ENCODE results near the gene CSTF1. TPM values are rescaled to one million over a fixed set of nuclear protein-coding genes. Genes with fewer than 3 reads are reported as not detected.

CSTF1 gene
- 10 to 100 TPM; 17.6 to 25.9 (median 22.7) TPM for total RNA-seq

GRCh38 chr20:56392132-56392880, at the start of gene CSTF1, which contains the start of gene AURKA:
TSS of gene CSTF1 (plus strand) at chr20:56392645. CDS start at chr20:56395553, 2,908 bp downstream.
TSS of gene AURKA (minus strand) at chr20:56392215. CDS start at chr20:56388197, 4,018 bp downstream.
- DNase-seq (ENCODE audit: low spot score in 2 of 2): peak; percentile 97
- H3K36me3 ChIP-seq: peaks cover 0 to 23% (median 15%) of the 10 kb centered on the region in 3 donors
- H3K27me3 ChIP-seq: no peaks in the 10 kb centered on the region
- H3K4me3 ChIP-seq: peak within 1 kb of the TSS; percentile 64 to 73 (median 68)
- H3K9me3 ChIP-seq: no peaks in the 10 kb centered on the region
- WGBS, 2 donors: 0 to 1% methylated on average over 46 to 53 of the region's 53 CpGs
- TF ChIP-seq EP300 (IDR thresholded peaks at IDR 0.05) (peak; percentile 97), CTCF (IDR thresholded peaks at IDR 0.05) (peak in 1 of 5 experiments; percentile 27), POLR2A (IDR thresholded peaks at IDR 0.05) (peak in 1 of 2 donors; percentile 52)
- H3K4me1 ChIP-seq: peaks cover 0 to 31% (median 20%) of the 10 kb centered on the region in 4 donors
- H3K27ac ChIP-seq: peak within 1 kb of the TSS; percentile 49 to 90 (median 81)

- WGBS, 2 donors: 74 to 86% methylated on average over 3 of the region's 3 CpGs
- no peak for DNase-seq (ENCODE audit: low spot score in 2 of 2)
- TF ChIP-seq CTCF (IDR thresholded peaks at IDR 0.05) (no peak), POLR2A (IDR thresholded peaks at IDR 0.05) (no peak), EP300 (IDR thresholded peaks at IDR 0.05) (no peak)
- no peak overlapping the region for H3K4me3 ChIP-seq
- H3K9me3 ChIP-seq: no peaks in the 10 kb centered on the region
- H3K36me3 ChIP-seq: no peaks in the 10 kb centered on the region
- peaks cover 0 to 5% of the 10 kb centered on the region in 2 donors for H3K27me3 ChIP-seq
- H3K4me1 ChIP-seq: peaks cover 0 to 9% (median 3%) of the 10 kb centered on the region in 4 donors
- H3K27ac ChIP-seq: no peak overlapping the region
Observed at GRCh38 chr20:56342783-56343182, 49.7 kb upstream of the CSTF1 start.

- DNase-seq (ENCODE audit: low spot score in 2 of 2): no peak
- H3K9me3 ChIP-seq: no peaks in the 10 kb centered on the region
- 5% methylated on average over 26 to 32 of the region's 41 CpGs for WGBS, 2 donors
Observed at GRCh38 chr20:56343861-56344381, 48.5 kb upstream of the CSTF1 start.

GRCh38 chr20:56345911-56346310, 46.5 kb upstream of the CSTF1 start:
- no peak for TF ChIP-seq POLR2A (IDR thresholded peaks at IDR 0.05)
- no peak for TF ChIP-seq EP300 (IDR thresholded peaks at IDR 0.05)
- TF ChIP-seq CTCF (IDR thresholded peaks at IDR 0.05): no peak
- Histone ChIP-seq H3K4me3 (no peak overlapping the region), H3K27me3 (peaks cover 0 to 5% of the 10 kb centered on the region in 2 donors), H3K4me1 (peaks cover 0 to 20% (median 5%) of the 10 kb centered on the region in 4 donors), H3K27ac (no peak overlapping the region), H3K9me3 (no peaks in the 10 kb centered on the region), H3K36me3 (no peaks in the 10 kb centered on the region)
- WGBS, 2 donors: 86 to 88% methylated on average over 8 of the region's 8 CpGs
- DNase-seq (ENCODE audit: low spot score in 2 of 2): no peak

More at GRCh38 chr20:56343861-56344381, 48.5 kb upstream of the CSTF1 start:
- no peak for TF ChIP-seq EP300 (IDR thresholded peaks at IDR 0.05)
- peak; percentile 41 to 78 (median 65) for TF ChIP-seq CTCF (IDR thresholded peaks at IDR 0.05)
- Histone ChIP-seq H3K36me3 (no peaks in the 10 kb centered on the region), H3K27ac (no peak overlapping the region), H3K4me3 (peak overlapping the region in 3 of 4 donors; percentile 10 to 28 (median 12)), H3K4me1 (peaks cover 0 to 19% (median 5%) of the 10 kb centered on the region in 4 donors), H3K27me3 (peaks cover 0 to 5% of the 10 kb centered on the region in 2 donors)

All from tibial nerve (tissue), 4 donors.